GM21529 (cell line): Measurements from ENCODE around the gene PARP12.

ENCODE experiments used
- ATAC-seq: cut with Tn5 transposase; IDR thresholded peaks from one replicate; pipeline ENCODE4 v1.9.1; 2021; ENCODE audit not compliant: unreplicated experiment

PARP12 gene

GRCh38 chr7:140017034-140017433 lies 45.7 kb downstream of the PARP12 start:
- ATAC-seq, result no peak

DNA sequence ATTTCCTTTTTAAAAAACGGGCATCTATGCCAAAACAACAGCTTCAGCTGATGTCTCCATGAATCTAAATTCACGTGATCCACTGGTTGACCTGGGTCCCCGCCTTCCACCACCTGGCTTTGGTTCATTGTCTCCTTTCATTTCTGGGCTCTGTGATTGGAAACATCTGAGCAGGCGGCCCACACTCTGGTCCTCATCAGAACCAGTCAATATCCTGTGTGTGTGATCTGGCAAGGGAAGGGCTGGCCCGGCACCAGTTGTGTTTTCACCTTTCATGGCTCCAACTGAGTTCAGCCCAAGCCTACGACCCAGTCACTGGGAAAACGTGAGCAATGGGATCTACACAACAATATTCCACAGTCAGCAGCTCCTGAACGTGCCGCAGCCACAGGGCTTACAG lies 46.2 kb downstream of the PARP12 start:
- ATAC-seq, result no peak

DNA sequence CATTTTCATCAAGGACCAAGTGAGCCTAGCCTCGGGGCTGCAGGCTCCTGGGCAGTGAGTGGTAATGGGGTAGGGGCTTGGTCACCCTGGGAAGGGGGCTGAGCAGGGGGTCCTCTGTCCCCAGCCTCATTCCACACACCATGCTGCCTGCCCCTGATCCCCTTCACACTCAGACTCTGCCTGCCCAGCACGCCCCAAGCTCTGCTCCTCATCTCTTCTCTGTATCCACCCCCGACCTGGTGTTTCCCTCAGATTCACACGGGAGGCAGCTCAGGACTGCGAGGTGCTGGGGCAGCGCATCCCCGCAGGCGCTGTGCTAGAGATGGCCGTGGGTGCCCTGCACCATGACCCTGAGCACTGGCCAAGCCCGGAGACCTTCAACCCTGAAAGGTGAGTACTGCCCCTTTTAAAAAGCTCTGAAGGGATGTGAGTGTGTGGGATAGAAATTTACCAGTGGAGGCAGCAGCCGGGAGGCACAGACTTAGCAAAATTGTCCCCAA lies 47.2 kb downstream of the PARP12 start:
- ATAC-seq, result no peak

GRCh38 chr7:140014123-140014522 lies 48.6 kb downstream of the PARP12 start:
- no peak for ATAC-seq

- ATAC-seq, result no peak
Observed at GRCh38 chr7:140013676-140014075, 49.1 kb downstream of the PARP12 start.

DNA sequence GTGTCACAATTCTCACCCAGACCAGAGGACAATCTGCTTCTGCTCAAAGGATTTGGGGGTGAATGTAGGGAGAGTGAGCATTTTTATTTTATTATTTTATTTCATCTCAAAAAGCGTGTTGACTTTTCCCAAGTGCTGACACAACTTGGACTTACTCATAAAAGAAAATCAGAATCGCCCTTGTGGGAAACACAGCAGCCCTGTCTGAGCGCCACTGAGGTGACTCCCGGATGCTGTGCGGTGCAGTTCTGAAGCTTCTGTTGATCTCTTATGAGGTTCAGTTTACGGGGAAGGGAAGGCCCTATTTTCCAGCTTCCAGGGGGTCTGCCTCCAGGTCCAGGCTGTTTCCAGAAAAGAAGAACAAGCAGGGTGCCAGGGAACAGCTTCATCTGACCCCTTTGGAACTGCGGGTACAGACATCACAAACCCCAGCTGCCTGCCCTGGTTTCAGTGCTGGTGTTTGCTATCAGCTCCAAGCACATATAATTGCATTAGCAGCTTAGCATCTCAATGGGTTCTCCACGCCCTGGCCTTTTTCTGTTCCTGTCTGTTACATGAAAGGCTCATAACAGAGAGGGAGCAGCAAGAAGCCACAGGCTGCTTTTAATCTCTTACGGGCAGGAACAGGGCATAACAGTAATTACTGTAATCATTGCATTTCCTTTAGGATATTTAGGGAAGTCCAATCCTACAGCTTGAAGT lies 52.4 kb downstream of the PARP12 start:
- ATAC-seq, result no peak

DNA sequence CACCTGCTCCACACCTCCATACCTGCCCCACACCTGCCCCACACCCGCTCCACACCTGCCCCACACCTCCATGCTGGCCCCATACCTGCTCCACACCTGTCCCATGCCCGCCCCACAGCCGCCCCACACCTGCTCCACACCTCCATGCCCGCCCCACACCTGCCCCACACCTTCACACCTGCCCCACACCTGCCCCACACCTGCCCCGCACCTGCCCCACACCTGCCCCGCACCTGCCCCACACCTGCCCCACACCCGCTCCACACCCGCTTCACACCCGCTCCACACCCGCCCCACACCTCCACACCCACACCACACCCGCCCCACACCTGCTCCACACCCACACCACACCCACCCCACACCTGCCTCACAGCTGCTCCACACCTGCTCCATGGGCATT lies 53.0 kb downstream of the PARP12 start:
- no peak for ATAC-seq

GRCh38 chr7:140008755-140009610 lies 53.8 kb downstream of the PARP12 start:
- ATAC-seq, result no peak

- no peak for ATAC-seq
Observed at GRCh38 chr7:140007051-140007690, 55.6 kb downstream of the PARP12 start.

DNA sequence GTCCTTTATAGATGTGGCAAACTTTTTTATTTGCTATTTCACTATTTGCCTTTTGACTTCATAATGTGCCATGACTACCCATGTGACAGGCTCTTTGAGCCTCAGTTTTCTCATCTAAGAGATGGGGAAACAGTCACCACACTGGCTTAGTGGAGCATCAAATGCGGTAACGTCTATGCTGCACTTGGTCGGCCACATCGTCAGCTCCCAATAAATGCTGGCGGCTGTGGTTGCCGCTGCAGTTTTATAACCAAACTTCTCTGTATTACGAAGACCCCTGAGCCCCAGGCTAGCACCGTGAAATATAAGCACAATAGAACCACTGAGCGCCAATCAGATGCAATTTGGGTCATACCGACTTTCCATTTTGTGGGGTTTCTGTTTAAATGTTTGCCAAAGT lies 56.2 kb downstream of the PARP12 start:
- no peak for ATAC-seq

DNA sequence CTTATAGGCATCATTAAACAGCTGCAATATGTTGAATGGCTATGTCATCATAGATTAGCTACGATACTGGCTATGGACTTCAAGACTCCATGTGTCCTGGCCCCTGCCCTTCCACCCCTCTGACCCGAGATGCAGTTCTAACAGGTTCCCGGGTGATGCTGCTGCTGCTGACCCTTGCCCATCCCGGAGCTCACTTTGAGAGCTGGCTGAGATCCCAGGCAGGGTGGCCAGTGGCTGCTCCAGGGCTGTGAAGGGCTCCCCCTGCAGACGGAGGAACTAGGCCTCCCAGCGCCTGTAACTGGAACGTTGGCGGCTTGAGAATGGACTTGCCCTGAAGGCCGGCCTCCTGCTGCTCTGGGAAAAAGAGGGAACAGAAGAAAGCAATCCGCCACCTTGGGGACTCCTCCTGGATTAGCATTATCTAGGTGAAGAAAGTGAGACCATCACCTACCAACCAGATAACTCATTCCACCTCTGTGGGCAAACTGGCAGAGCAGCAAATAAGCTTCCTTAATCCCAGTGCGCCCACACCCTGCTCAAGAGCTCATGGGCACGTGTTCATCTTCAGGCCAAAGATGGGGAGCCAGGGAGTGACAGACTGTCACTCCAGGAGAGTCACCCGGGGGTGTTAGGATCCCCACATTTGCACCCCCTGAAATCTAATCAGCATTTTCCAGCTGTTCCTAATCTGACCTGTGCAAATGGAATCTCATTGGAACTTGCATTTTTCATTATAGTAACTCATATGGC lies 56.8 kb downstream of the PARP12 start:
- no peak for ATAC-seq

DNA sequence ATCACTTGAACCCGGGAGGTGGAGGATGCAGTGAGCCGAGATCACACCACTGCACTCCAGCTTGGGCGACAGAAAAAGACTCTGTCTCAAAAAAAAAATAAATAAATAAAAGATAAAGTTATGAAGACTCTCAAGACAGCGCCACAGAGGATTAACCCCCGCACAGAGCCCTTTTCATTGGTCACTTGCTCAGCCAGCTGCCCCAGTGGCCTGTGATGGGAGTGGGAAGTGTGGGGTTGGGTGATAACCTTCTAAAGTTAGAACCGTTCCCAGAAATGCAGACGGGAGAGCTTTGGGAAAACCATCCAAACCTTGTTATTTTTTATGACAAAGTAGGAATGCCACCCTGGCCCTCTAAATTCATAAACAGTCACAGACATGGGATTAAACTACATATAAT lies 57.4 kb downstream of the PARP12 start:
- no peak for ATAC-seq

GRCh38 chr7:140004672-140005071 lies 58.1 kb downstream of the PARP12 start:
- no peak for ATAC-seq

- no peak for ATAC-seq
Observed at GRCh38 chr7:140003913-140004382, 58.8 kb downstream of the PARP12 start.

DNA sequence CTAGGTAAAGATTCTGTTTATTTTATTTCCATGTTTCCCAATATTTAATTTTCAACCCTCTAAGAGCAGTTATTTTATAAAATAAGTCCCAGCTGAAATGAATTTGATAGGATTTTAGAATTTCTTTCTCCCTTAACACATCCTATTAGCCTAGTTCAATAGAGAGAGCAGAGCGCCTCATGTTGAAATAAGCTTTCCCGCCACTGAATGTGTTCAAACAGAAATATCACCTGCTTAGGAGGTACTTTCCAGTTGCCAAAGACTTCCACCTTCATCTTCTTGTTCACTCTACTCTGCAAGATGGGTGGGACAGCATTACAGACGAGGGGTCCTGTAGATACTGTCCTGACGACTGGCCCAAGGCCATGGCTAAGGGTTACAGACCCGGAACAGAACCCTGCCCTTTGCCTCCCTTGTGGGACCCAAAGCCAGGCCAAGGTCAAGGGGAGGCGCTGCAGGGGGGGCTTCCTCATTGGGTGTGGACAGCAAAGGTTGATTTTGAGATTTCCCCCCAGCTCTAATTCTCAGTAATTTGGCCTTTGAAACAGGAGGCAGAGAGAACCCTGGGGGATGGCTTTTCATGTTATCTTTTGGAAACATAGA lies 62.0 kb downstream of the PARP12 start:
- no peak for ATAC-seq

DNA sequence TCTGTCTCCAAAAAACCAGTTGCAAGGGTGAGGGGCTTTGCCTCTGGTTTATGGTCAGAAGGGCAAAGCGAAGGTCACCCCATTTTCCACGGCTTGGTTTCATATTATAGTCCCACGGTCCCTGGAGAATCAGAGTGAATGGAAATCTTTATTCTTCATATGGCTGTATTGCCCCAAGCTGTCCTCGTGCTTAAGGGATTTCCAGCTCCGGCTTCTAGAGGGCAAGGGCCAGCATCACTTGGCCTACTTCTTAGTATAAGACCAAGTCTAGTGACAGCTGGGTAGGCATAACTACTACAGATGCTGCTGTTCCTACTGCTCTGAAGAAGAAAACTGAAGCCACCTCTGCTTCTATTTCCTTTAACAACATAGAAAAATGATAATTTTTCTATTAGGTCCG lies 63.2 kb downstream of the PARP12 start:
- no peak for ATAC-seq

DNA sequence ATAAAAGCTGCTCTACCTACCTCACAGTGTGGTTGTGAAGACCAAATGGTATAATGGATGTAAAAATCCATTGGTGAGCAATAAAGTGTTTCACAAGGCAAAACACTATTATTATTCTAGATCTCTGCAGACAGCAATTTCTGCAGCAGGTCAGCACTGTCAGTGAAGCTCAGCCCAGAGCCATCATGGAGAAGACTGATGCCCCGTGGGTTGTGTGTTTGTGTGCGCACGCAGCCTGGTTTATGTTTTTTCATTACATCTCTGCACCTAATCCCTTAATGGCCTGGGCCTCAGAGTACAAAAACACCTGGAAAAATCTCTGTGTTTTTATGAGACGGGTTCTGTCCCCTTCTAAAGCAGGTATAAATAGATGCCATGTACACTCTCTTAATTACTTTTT lies 64.2 kb downstream of the PARP12 start:
- ATAC-seq, result no peak

GRCh38 chr7:139995017-139995915 lies 67.5 kb downstream of the PARP12 start:
- ATAC-seq, result no peak

- ATAC-seq, result no peak
Observed at GRCh38 chr7:139994356-139994755, 68.4 kb downstream of the PARP12 start.
